Lower leg skin (tissue), 4 donors: ENCODE data around the gene VASH1. TPM values are rescaled to one million over a fixed set of nuclear protein-coding genes. Genes with fewer than 3 reads are reported as not detected.

Experiments
- DNase-seq, 2 donors: peaks; one replicate each; pipeline ENCODE4 v3.0.0-alpha.2; 2019; ENCODE audit warnings: low spot score in 2 of 2
- H3K4me3 ChIP-seq: fragments of 200-600 bp; sonication (generic); 2 replicates; pipeline ENCODE4 v1.5.1; 2017; ENCODE audit warnings: mild to moderate bottlenecking, low read depth; ENCODE audit not compliant: poor library complexity, severe bottlenecking
- POLR2A ChIP-seq, 2 donors: fragments of 450-650 bp; IDR thresholded peaks; one replicate each; pipeline ENCODE4 v1.6.1; 2016 to 2017; ENCODE audit warnings: antibody characterized with exemption in 2 of 2, mild to moderate bottlenecking in 1 of 2, moderate library complexity in 1 of 2
- WGBS, 2 donors: methylation state at CpG; one replicate each; pipeline ENCODE4 v1.1.5; 2018; 5-methylcytosine and 5-hydroxymethylcytosine counted together
- intact Hi-C: fragments of 100-400 bp; cut with DNase I; formaldehyde crosslinking; loops from one replicate; pipeline ENCODE4 v1.15.0; 2023; ENCODE audit warnings: low total_unique reads
- total RNA-seq, 4 donors: library from RNA; depleted of rRNA; stranded (reverse); fragments of >200 nt; gene quantifications; one replicate each; pipeline ENCODE4 v1.1.0, GENCODE V29; 2016
- TF ChIP-seq, protein P1 (sequence below), 3 donors: fragments of 450-650 bp; IDR thresholded peaks; one replicate each; pipeline ENCODE4 v1.5.1; 2016; ENCODE audit warnings: antibody characterized with exemption in 3 of 3, mild to moderate bottlenecking in 3 of 3, moderate library complexity in 2 of 3

Gene VASH1
- total RNA-seq, 4 donors from 2014 or later = 0.86 to 6.9 (median 1.3) TPM

DNA sequence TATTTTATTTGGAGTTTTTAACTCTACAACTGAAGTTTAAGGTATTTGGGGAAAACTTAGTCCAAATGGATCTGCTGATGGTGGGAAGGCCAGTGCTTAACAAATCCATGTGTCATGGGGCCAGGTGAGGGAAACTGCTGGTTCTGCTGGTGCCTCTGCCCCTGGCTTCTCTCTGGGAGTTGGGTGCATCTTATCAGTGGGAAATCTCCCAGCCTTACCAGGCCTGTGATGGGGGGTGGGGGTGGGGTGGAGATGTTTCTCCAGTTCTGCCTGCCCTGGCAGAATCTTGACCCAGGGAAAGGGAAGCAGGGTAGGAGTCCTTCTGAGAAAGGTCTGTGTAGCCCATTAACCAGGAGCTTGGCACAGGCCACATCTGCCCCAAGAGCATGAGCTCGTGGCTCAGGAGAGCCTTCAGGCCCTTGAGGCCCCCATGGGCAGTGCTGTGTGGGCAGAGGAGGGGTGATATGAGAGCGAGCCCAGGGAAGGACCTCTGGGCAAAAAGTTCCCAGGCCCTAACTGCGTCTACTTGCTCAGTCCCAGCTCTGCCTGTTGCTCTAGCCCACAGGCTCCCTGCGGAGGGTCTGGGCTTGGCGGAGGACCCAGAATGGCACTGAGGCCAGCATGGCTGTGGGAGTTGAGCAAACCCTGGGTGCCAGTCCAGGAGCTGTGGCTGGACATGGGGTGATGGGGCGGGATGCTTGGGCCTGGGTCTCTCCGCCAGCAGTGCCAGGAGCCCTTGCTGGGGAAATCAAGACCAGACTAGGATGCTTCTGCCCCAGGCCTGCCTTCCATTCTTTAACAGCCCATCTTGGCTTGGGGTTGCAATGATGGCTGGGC is 18.2 kb downstream of the VASH1 start:
- DNase-seq = peak in 1 of 2 donors; percentile 79
- TF ChIP-seq POLR2A (IDR thresholded peaks at IDR 0.05) = no peak
- TF ChIP-seq, protein P1, sequence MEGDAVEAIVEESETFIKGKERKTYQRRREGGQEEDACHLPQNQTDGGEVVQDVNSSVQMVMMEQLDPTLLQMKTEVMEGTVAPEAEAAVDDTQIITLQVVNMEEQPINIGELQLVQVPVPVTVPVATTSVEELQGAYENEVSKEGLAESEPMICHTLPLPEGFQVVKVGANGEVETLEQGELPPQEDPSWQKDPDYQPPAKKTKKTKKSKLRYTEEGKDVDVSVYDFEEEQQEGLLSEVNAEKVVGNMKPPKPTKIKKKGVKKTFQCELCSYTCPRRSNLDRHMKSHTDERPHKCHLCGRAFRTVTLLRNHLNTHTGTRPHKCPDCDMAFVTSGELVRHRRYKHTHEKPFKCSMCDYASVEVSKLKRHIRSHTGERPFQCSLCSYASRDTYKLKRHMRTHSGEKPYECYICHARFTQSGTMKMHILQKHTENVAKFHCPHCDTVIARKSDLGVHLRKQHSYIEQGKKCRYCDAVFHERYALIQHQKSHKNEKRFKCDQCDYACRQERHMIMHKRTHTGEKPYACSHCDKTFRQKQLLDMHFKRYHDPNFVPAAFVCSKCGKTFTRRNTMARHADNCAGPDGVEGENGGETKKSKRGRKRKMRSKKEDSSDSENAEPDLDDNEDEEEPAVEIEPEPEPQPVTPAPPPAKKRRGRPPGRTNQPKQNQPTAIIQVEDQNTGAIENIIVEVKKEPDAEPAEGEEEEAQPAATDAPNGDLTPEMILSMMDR (IDR thresholded peaks at IDR 0.05) = no peak
- intact Hi-C loops = no loop called here
- 93 to 96% methylated on average over 2 to 7 of the region's 7 CpGs for WGBS, 2 donors
- no peak overlapping the region for H3K4me3 ChIP-seq

- intact Hi-C loops = no loop called here
- TF ChIP-seq POLR2A (IDR thresholded peaks at IDR 0.05) = no peak
- TF ChIP-seq, protein P1 (IDR thresholded peaks at IDR 0.05) = no peak
- WGBS, 2 donors = 100% methylated on average over 2 of the region's 2 CpGs
- DNase-seq = no peak
- no peak overlapping the region for H3K4me3 ChIP-seq
Measured at GRCh38 chr14:76780058-76780345, 18.7 kb downstream of the VASH1 start.

- TF ChIP-seq POLR2A (IDR thresholded peaks at IDR 0.05) = no peak
- TF ChIP-seq, protein P1 (IDR thresholded peaks at IDR 0.05) = no peak
- WGBS, 2 donors = 60 to 79% methylated on average over 5 of the region's 5 CpGs
- no peak overlapping the region for H3K4me3 ChIP-seq
- intact Hi-C loops = no loop called here
- DNase-seq = peak in 1 of 2 donors; percentile 52
Measured at GRCh38 chr14:76780360-76780759, 19.1 kb downstream of the VASH1 start.

DNA sequence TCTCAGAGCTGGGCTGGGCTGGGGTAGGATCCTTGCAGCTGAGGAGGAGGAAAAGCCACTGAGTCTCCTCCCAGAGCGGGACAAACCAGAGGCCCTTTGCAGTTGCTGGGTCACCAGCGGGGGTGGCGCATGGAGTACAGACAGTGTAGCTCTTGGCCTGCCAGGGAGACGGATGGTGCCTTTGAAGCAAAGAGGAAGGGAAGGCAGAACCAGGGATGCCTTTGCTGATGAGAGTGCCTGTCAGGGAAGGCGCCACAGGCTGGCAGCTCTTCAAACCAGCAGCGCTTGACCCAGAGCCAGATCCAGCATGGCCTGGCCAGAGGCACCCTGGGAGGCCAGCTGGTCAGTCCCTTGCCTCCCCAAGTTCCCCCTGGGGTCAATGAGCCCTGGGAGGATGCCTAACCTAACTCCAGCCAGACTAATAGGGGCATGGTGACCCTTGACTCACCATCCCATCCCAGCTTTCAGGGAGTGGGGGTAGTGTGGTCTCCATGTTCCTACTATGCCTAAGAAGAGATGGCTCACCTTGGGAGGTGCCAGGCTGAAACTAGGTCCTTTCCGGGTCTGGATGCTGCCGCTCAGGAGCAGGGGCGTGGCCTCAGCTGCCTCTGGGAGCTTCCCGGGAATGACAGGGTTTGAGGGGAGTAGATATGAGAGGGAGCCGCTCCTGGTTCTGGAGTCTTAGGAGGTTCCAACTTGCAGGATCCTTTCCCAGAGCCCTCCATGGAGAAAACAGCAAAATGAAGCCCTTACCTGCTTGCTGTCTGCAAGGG is 19.8 kb downstream of the VASH1 start:
- intact Hi-C loops = no loop called here
- 82 to 83% methylated on average over 11 of the region's 11 CpGs for WGBS, 2 donors
- DNase-seq = peak in 1 of 2 donors; percentile 78
- no peak overlapping the region for H3K4me3 ChIP-seq
- no peak for TF ChIP-seq POLR2A (IDR thresholded peaks at IDR 0.05)
- TF ChIP-seq, protein P1 (IDR thresholded peaks at IDR 0.05) = no peak

- no peak overlapping the region for H3K4me3 ChIP-seq
- DNase-seq = peak in 1 of 2 donors; percentile 82
- intact Hi-C loops = no loop called here
- TF ChIP-seq, protein P1 (IDR thresholded peaks at IDR 0.05) = no peak
- TF ChIP-seq POLR2A (IDR thresholded peaks at IDR 0.05) = no peak
- 66 to 86% methylated on average over 2 of the region's 2 CpGs for WGBS, 2 donors
Measured at GRCh38 chr14:76781648-76782051, 20.4 kb downstream of the VASH1 start.
